HG02678 (cell line): Measurements from ENCODE around the gene ECSIT.
"Not testable (repeated sequence)": the region's sequence is repeated elsewhere in the genome, so short reads cannot be mapped to it uniquely, and the experiment has no call there.

ENCODE experiments used
- ATAC-seq: cut with Tn5 transposase; IDR thresholded peaks from one replicate; pipeline ENCODE4 v1.9.1; 2021; ENCODE audit warnings: mild to moderate bottlenecking, moderate library complexity; ENCODE audit not compliant: unreplicated experiment

Gene ECSIT, protein sequence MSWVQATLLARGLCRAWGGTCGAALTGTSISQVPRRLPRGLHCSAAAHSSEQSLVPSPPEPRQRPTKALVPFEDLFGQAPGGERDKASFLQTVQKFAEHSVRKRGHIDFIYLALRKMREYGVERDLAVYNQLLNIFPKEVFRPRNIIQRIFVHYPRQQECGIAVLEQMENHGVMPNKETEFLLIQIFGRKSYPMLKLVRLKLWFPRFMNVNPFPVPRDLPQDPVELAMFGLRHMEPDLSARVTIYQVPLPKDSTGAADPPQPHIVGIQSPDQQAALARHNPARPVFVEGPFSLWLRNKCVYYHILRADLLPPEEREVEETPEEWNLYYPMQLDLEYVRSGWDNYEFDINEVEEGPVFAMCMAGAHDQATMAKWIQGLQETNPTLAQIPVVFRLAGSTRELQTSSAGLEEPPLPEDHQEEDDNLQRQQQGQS

DNA sequence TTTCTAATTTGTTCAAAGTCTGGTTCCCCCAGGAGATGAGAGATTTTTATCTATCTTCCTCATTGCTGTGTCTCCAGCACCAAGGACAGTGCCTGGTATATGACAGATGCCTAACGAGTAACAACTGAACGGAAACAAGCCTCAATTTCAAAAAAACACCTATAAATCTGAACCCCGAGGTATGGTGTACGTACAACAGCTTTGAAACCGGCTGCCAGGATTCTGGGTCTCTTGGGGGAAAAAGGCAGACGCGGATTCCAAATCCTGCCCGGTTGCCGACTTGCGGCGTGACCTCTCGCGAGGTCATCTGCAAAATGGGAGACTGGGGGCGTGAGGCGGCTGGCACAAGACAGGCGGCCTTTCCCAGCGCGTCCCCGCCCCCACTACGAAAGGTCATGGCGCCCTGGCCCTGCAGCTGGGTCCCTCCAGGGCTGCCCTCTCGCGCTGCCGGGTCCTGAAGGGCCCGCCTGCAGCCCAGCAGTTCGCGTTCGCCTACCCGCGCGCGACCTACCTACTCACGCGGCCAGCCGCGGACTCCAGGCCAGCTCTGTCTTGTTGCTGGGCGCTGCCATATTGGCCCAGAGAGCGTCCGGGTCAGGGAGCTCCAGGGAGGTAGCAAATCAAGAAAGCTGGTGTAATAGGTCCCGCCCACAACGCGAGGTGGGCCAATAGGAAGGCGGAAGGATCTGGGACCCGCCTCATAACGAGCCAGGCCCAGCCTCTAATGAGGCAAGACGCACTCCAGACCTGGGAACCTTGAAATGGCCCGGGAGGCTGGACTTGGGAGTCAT, at the start of gene ECSIT:
TSS of gene ECSIT (minus strand) at position 584 of the 791 bp plus-strand sequence. CDS start 9,964 bp downstream, outside the sequence.
- ATAC-seq: peak; percentile 98

DNA sequence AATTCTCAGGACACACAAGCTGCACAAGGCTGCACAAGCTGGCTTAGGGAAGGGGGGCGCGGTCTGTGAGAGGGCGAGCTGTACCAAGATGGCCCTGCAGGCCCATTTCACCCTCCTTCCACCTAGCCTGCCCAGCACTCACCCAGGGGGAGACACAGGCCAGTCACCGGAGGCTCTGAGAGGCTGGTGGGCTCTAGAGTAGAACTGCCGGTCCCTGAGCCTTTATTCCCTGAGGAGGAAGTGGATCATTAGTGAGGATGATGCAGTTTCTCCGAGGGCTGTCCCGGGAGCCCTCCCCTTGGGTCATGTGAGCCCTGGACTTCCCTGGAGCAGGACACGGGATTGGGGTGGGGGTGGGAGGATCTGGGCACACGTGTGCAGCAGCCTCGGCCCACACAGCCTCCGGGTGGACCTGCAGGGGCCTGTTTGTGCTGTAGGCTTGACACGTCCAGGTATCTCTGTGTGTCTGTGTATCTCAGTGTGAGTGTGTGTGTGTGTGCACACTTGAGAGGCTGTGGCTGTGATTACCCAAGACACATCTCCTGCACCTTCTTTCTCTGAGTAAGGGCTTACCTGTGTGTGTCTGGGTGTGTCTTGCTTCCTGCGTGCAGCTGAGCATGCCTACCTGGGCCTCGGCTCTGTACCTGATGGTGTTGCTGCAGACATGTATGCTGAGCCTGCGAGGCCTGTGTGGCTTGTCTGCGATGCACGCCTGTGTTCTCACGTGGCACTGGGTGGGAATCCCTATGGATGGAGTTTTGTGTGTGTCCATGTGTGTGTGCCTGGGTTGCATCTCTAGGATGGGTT, 48.7 kb upstream of the ECSIT start, which contains the start of gene ACP5:
TSS of gene ACP5 (minus strand) at position 195 of the 807 bp plus-strand sequence. CDS start 328 bp downstream, outside the sequence.
- no peak for ATAC-seq

DNA sequence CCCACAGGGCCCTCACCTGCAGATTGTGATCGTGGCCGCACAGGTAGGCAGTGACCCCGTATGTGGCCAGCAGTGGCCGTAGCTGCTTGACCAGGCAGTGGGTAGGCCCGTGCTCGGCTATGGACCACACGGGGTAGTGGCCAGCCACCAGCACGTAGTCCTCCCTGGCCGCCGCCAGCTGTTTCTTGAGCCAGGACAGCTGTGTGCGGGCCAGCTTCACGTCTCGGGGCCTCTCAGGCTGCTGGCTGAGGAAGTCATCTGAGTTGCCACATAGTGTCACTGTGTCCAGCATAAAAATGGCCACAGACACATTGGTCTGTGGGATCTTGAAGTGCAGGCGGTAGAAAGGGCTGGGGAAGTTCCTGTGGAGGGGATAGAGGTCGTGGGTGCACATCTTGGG, 47.3 kb upstream of the ECSIT start:
- ATAC-seq: no peak

DNA sequence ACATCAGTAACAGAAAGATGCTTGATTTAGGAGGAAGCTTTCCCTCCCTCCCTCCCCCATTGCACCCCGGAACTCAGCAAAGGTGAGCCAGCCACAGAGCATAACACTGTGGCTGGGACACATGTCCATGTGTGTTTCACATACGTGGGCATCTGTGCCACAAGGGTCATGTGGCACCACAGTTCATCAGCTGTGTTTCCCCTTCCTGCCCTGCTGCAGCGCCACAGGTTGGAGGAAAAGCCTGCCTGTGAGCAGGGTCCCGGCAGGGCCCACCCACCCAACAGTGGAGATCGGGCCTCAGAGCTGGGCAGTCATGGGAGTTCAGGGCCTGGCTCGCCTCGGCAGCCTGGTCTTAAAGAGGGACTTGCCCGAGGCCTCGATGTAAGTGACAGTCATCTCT, 45.8 kb upstream of the ECSIT start:
- no peak for ATAC-seq

DNA sequence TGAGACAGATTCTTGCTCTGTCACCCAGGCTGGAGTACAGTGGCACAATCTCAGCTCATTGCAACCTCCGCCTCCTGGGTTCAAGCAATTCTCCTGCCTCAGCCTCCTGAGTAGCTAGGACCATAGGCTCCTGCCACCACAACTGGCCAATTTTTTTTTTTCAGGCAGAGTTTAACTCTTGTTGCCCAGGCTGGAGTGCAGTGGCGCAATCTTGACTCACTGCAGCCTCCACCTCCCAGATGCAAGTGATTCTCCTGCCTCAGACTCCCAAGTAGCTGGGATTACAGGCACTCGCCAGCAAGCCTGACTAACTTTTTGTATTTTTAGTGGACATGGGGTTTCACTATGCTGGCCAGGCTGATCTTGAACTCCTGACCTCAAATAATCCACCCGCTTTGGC, 44.8 kb upstream of the ECSIT start:
- ATAC-seq: not testable (repeated sequence)

DNA sequence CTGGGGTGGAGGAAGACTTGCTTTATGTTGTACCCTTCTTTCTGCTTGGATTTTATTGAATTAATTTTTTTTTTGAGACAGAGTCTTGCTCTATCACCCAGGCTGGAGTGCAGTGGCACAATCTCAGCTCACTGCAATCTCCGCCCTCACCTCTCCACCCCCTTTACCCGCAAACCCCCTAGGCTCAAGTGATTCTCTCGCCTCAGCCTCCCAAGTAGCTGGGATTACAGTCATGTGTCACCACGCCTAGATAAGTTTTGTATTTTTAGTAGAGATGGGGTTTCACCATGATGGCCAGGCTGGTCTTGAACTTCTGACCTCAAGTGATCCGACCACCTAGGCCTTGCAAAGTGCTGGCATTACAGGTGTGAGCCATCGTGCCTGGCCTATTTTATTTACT, 44.4 kb upstream of the ECSIT start:
- ATAC-seq: not testable (repeated sequence)

DNA sequence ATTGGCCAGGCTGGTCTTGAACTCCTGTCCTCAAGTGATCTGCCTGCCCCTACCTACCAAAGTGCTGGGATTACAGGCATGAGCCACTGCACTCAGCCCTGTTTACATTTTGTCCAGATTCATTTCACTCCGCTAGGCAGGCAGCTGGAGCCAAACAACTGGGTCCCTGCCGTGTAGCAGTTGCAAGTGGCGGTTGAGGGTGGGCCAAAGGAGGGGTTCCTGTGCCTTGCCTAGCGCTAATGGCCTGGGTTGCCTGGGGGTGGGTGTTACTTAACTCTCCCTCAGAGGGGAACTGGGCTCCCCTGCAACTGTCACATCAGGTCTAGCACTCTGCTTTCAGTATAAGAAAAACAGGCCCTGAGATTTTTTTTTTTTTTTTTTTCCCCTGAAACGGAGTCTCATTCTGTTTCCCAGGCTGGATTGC, 41.1 kb upstream of the ECSIT start:
- no peak for ATAC-seq

DNA sequence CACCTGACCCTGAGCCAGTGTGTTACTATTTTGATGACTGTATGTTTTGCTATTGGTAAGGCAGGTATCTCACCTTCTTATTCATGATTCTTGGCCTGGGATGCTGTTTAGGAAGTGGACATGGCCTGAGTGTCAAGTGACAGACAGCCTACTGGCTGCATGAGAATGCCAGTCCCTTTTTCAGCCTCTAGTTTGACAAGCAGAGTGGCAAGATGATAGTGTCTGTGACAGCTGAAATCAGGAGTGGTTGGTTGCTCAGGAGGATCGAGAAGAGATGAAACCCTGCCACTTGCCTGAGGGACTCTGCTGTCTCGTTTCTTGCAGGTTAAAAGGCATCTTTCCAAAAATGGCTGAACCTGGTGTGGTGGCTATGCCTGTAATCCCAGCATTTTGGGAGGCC, 37.2 kb upstream of the ECSIT start:
- ATAC-seq: no peak

DNA sequence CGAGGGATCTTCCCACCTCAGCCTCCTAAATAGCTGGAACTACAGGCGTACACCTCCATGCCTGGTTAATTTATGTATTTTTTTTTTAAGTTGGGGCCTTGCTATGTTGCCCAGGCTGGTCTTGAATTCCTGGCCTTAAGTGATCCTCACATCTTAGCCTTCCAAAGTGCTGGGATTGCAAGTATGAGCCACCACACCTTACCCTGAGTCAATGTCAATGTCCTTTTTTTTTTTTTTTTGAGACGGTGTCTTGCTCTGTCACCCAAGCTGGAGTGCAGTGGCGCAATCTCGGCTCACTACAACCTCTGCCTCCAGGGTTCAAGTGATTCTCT, 36.7 kb upstream of the ECSIT start:
- not testable (repeated sequence) for ATAC-seq

DNA sequence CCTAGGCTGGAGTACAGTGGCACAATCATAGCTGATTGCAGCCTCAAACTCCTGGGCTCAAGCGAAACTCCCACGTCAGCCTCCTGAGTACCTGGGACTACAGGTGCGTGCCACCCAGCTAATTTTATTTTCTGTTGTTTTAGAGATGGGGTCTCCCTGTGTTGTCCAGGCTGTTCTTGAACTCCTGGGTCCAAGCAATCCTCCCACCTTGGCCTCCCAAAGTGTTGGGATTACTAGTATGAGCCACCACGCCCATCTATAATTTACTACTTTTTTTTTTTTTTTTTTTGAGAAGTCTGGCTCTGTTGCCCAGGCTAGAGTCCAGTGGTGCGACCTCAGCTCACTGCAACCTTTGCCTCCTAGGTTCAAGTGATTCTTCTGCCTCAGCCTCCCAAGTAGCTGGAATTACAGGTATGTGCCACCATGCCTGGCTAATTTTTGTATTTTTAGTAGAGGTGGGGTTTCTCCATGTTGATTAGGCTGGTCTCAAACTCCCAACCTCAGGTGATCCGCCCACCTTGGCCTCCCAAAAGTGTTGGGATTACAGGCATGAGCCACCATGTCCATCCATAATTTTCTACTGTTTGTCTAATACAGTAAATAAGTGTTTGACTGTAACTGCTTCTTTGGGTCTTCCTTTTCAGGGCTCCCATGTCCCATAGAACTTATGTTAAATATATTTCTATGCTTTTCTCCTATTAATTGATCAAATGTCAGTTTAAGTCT, 35.3 kb upstream of the ECSIT start:
- not testable (repeated sequence) for ATAC-seq

DNA sequence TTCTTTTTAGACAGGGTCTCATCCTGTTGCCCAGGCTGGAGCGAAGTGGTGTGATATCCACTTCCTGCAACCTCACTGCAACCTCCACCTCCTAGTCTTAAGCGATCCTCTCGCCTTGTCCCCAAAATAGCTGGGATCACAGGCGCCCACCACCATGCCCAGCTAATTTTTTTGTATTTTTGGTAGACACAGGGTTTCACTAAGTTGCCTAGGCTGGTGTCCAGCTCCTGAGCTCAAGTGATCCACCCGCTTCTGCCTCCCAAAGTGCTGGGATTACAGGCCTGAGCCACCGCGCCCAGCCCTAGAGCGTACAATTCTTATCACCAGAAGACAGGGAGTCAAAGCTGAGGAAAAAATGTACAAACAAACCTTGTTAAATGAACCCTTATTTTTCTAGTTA, 34.6 kb upstream of the ECSIT start:
- no peak for ATAC-seq

DNA sequence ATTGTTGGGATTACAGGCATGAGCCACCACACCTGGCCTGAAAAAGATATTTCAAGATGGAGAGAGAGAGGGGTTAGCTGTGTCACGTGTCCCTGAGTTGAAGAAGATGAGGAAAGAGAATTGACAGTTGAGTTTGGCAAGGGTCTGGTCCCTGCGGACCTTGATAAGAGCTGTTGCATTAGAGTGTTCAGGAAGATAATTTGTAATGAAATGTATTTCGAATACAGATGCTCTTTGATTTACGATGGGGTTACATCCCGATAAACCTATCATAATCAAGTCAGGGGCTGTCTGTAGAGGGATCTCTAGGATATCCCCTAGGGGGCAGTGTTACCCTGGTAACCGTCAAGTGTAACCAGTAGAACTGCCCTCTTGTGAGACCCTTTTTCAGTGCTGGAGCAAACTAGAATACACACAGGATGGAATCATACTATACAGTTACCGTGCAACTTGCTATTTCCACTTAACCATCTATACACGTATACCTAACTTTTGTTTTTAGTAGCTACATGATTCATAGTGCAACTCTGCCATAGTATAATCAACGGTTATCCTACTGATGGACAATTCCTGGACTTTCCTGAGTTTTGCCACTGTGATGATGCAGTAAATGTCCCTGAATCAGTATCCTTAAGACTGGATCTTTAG, 31.6 kb upstream of the ECSIT start:
- ATAC-seq: peak; percentile 34

DNA sequence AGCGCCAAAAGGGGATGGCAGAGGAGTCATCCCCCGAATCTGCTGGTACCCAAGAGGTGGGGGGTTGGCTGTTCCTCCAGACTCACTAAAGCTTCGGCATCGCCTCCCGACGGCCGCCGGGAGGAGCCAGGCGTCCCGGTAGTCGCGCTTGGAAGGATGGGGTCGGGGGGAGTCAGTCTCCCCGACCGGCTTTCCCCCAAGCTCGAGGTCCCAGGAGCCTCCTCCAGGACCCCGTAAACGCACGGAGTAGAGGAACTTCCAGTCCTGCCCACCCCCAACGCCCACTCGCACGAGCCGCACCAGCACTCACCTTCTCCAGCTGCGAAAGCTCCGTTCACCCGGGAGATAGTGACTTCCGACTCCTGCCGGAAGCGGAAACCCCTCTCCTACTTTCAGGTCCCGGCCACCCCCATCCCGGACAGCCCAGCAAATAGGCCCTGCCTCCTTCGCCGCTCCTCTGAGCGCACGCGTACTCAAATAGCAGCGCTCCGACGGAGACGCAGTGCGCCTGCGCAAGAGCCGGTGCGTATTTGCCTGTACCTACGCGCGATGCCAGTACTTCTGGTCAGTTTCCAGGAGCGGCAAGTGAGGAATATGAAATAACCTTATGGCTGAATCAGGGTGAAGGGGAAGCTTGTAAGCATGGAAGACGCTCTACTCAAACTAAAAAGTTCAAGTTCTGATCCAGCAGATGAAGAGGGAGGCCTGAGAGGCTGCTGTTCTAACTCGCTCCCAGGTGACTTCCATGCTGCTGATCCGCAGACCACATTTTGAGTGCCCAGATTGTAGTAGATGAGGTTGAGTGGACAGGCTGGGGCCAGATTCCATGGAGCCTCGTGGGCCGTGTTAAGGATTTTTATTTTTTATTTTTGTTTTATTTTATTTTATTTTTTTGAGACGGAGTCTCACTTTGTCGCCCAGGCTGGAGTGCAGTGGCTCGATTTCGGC, 30.2 kb upstream of the ECSIT start, which contains the start of gene ELOF1:
TSS of gene ELOF1 (minus strand) at position 350 of the 948 bp plus-strand sequence. CDS start 4,883 bp downstream, outside the sequence.
- peak; percentile 86 for ATAC-seq

DNA sequence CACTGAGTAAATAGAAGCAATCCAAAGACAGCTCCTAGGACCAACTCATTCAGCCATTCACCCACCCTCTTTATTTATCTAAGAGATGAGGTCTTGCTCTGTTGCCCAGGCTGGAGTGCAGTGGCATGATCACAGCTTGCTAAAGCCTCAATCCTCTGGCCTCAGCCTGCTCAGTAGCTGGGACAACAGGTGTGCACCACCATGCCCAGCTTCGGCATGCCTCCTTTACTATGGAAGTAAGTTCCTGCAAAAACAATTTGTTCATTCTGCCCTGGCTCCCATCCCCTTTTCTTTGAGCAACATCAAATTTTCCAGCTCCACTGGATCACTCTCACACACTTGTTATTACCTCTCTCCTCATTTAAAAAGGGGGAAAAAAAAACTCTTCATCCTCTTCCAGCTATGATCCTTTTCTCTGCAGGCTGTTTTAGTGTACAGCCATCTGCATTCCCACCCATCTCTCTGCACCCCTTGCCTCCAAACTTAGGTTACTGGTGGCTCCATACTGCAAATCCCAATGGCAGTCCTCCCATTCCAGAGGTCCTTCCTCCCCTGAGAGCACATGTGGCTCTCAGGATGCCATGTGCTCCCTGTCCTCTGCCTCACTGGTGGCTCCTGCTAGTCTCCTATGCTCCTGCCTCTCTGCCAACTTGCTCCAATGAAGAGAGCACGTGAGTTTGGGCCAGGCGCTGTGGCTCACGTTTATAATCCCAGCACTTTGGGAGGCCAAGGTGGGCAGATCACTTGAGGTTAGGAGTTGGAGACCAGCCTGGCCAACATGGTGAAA, 27.9 kb upstream of the ECSIT start:
- ATAC-seq: no peak

DNA sequence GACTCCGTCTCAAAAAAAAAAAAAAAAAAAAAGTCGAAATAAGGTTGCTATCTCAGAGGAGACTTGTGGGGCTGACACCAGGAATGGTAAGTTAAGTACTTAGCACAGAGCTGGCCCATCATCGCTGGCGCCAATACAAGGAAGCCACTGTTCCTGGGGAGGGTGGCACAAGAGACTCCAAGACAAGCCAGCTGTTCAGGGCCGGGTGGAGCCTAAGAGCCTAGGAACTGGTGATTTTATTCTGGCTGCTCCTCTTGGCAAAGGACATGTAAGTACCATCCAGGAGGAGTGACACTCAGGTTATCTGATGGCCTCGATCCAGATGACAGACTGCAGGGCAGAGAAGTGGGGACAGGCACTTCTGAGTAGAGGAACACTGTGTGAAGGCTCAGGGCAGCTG, 26.3 kb upstream of the ECSIT start:
- no peak for ATAC-seq

DNA sequence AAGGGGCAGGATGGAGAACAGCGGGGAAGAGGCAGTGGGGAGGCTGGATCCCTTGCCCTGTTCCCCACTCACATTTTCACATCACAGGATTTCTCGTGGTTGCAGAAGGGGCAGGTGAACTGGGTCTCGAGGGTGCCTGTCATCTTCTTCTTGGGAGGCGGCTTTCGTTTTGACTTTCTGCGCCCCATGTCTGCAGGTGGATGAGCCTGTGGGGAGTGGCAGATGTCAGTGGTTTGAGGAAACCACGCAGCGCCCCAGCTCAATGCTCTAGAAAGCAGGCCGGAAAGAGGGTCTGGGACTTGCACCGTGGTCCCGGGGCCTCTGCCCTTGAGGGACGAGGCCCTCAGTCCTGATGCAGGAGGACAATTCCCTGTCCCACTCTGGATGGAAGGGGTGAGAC, 25.2 kb upstream of the ECSIT start:
- ATAC-seq: peak; percentile 33

DNA sequence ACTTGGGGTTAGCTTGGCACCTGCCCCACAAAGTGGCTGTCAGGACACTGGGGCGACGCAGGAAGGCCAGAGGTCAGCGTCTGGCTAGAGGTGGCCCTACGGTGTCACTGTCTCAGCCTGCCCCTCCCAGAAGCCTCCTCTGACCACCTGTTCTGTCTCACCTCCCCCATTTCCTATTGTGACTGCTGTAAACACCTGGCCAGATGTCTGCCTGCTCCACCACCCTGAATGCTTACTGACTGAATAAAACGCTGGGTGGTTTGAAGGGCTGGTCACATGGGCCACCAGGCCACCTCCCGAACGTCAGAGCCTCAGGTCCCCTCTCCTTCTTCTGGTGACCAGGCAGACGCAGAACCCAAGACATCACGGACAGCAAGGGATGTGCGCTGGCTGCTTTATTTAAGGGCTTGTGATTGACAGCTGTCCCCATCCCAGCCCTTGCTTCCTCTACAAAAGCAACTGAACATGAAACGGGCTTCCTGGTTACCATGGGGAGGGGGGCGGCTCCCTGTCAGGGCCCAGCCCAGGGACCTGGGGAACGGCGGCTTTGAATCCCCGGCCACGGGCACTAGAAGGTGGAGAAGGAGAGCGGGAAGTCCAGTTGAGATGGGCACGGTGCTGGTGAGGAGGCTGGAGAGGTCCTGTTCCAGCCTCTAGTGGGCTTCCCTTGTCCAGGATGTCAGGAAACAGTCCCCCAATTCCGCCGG, 23.9 kb upstream of the ECSIT start:
- no peak for ATAC-seq
